Mesenchymal stem cell (in vitro differentiated cells and primary cell): Measurements from ENCODE around the gene VIPAS39.

Experiments used
- DNase-seq: peaks from one replicate; pipeline ENCODE4 v3.0.0-alpha.2; 2013
- H2AFZ ChIP-seq: one replicate; pipeline ENCODE4 v1.6.1; 2013; ENCODE audit warnings: low read depth, mild to moderate bottlenecking, control low read depth, inconsistent platforms, low read length, moderate library complexity
- H2AK5ac ChIP-seq: 2 replicates; pipeline ENCODE4 v1.6.1; 2013; ENCODE audit warnings: low read length, moderate library complexity, mild to moderate bottlenecking, inconsistent platforms; ENCODE audit not compliant: severe bottlenecking
- H2BK120ac ChIP-seq: one replicate; pipeline ENCODE4 v1.6.1; 2013; ENCODE audit warnings: low read depth, mild to moderate bottlenecking, inconsistent platforms, low read length, moderate library complexity
- H2BK12ac ChIP-seq, 2 experiments: one replicate each; pipeline ENCODE4 v1.6.1; 2013; ENCODE audit warnings: inconsistent platforms in 2 of 2, low read length in 2 of 2, mild to moderate bottlenecking in 2 of 2, moderate library complexity in 2 of 2, control low read depth in 1 of 2
- H2BK15ac ChIP-seq: one replicate; pipeline ENCODE4 v1.6.1; 2013; ENCODE audit warnings: mild to moderate bottlenecking, low read depth, inconsistent platforms; ENCODE audit not compliant: poor library complexity, severe bottlenecking
- H2BK5ac ChIP-seq: 2 replicates; pipeline ENCODE4 v1.6.1; 2013; ENCODE audit warnings: low read depth, mild to moderate bottlenecking, low read length, control low read depth, inconsistent platforms; ENCODE audit not compliant: poor library complexity, severe bottlenecking
- H3K14ac ChIP-seq, 2 experiments: one replicate each; pipeline ENCODE4 v1.6.1; 2013; ENCODE audit warnings: inconsistent platforms in 2 of 2, low read length in 2 of 2, control low read depth in 1 of 2, mild to moderate bottlenecking in 1 of 2, moderate library complexity in 1 of 2
- H3K18ac ChIP-seq, 2 experiments: one replicate each; pipeline ENCODE4 v1.6.1; 2013; ENCODE audit warnings: inconsistent platforms in 2 of 2, low read length in 2 of 2, control low read depth in 1 of 2, low read depth in 1 of 2, mild to moderate bottlenecking in 1 of 2
- H3K23ac ChIP-seq, 2 experiments: one replicate each; pipeline ENCODE4 v1.6.1; 2013; ENCODE audit warnings: inconsistent platforms in 2 of 2, low read length in 2 of 2, mild to moderate bottlenecking in 2 of 2, moderate library complexity in 2 of 2, control low read depth in 1 of 2
- H3K27ac ChIP-seq: 2 replicates; pipeline ENCODE4 v1.5.1; 2013; ENCODE audit warnings: mild to moderate bottlenecking, moderate library complexity, low read length, control low read depth, inconsistent platforms; ENCODE audit not compliant: poor library complexity, severe bottlenecking
- H3K27me3 ChIP-seq, 2 experiments: 2 replicates each; pipeline versions ENCODE4 v1.6.1 to v1.7.0; 2013; ENCODE audit warnings: low read length in 2 of 2, mild to moderate bottlenecking in 2 of 2, moderate library complexity in 2 of 2, control low read depth in 1 of 2, inconsistent platforms in 1 of 2; ENCODE audit not compliant: control insufficient read depth in 1 of 2, insufficient read depth in 1 of 2
- H3K36me3 ChIP-seq, 2 experiments: 2 replicates each; pipeline versions ENCODE4 v1.6.1 to v1.7.0; 2013; ENCODE audit warnings: low read length in 2 of 2, control low read depth in 1 of 2, inconsistent platforms in 1 of 2, low read depth in 1 of 2, mild to moderate bottlenecking in 1 of 2; ENCODE audit not compliant: insufficient read depth in 2 of 2, control insufficient read depth in 1 of 2
- H3K4ac ChIP-seq, 2 experiments: one replicate each; pipeline ENCODE4 v1.6.1; 2013; ENCODE audit warnings: inconsistent platforms in 2 of 2, low read length in 2 of 2, mild to moderate bottlenecking in 2 of 2, moderate library complexity in 2 of 2, control low read depth in 1 of 2, low read depth in 1 of 2
- H3K4me1 ChIP-seq: 2 replicates; pipeline ENCODE4 v1.6.1; 2013; ENCODE audit warnings: low read depth, low read length, control low read depth; ENCODE audit not compliant: control insufficient read depth, insufficient read depth
- H3K4me2 ChIP-seq: 2 replicates; pipeline ENCODE4 v1.6.1; 2013; ENCODE audit warnings: low read length, mild to moderate bottlenecking, inconsistent platforms; ENCODE audit not compliant: poor library complexity, severe bottlenecking
- H3K4me3 ChIP-seq, 2 experiments: 2 replicates each; pipeline versions ENCODE4 v1.5.1 to v1.7.0; 2013; ENCODE audit warnings: low read length in 2 of 2, mild to moderate bottlenecking in 2 of 2, control low read depth in 1 of 2, low read depth in 1 of 2; ENCODE audit not compliant: insufficient read depth in 1 of 2
- H3K79me1 ChIP-seq: replicated peaks from 2 replicates; pipeline ENCODE4 v1.6.1; 2013; ENCODE audit warnings: mild to moderate bottlenecking, control low read depth, low read length, inconsistent platforms; ENCODE audit not compliant: poor library complexity, severe bottlenecking
- H3K9ac ChIP-seq: 2 replicates; pipeline ENCODE4 v1.7.0; 2013; ENCODE audit warnings: mild to moderate bottlenecking, low read length, moderate library complexity
- H3K9me3 ChIP-seq: 2 replicates; pipeline ENCODE4 v1.7.0; 2013; ENCODE audit warnings: mild to moderate bottlenecking, low read length; ENCODE audit not compliant: control insufficient read depth
- H4K8ac ChIP-seq: one replicate; pipeline ENCODE4 v1.6.1; 2013; ENCODE audit warnings: inconsistent platforms, mild to moderate bottlenecking, low read length, moderate library complexity
- H4K91ac ChIP-seq: one replicate; pipeline ENCODE4 v1.6.1; 2013; ENCODE audit warnings: mild to moderate bottlenecking, low read length, inconsistent platforms
- WGBS: methylation state at CpG from one replicate; pipeline ENCODE4 v1.1.7; 2013; ENCODE audit warnings: mixed read lengths; 5-methylcytosine and 5-hydroxymethylcytosine counted together

The VIPAS39 gene

DNA sequence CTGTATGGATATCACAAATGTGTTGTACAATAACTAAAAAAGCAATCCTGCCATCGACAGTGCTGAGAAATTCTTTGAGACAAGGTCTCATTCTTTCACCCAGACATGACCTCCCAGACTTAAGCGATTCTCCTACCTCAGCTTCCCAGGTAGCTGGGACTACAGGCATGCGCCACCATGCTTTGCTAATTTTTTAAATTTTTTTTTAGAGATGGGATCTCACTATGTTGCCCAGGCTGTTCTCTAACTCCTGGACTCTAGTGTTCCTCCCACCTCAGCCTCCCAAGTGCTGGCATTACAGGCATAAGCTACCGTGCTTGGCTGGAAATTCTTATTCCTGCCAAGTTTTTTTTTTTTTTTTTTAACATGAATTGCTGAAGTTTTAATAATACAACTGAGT lies 17.5 kb downstream of the VIPAS39 start:
- Histone ChIP-seq H4K91ac (no peak overlapping the region), H2BK5ac (no peak overlapping the region), H2BK120ac (no peak overlapping the region), H3K9me3 (no peaks in the 10 kb centered on the region), H3K4ac (no peak overlapping the region), H3K27me3 (no peaks in the 10 kb centered on the region), H3K79me1 (no peaks in the 10 kb centered on the region), H3K36me3 (peaks cover 23 to 91% of the 10 kb centered on the region in 2 experiments), H3K9ac (no peak overlapping the region), H3K4me1 (no peaks in the 10 kb centered on the region), H2BK15ac (no peak overlapping the region), H3K27ac (no peak overlapping the region), H3K14ac (no peak overlapping the region), H3K23ac (no peak overlapping the region), H3K4me3 (no peak overlapping the region), H3K18ac (no peak overlapping the region), H2BK12ac (no peak overlapping the region), H3K4me2 (no peak overlapping the region), H4K8ac (no peak overlapping the region), H2AK5ac (no peak overlapping the region), H2AFZ (no peak overlapping the region)
- DNase-seq: no peak
- WGBS: 100% methylated on average over 2 of the region's 4 CpGs

GRCh38 chr14:77438596-77438995 lies 18.8 kb downstream of the VIPAS39 start:
- Histone ChIP-seq H2AK5ac (no peak overlapping the region), H3K23ac (no peak overlapping the region), H3K27me3 (no peaks in the 10 kb centered on the region), H2BK15ac (no peak overlapping the region), H3K27ac (no peak overlapping the region), H4K8ac (no peak overlapping the region), H3K4me1 (no peaks in the 10 kb centered on the region), H2AFZ (no peak overlapping the region), H4K91ac (no peak overlapping the region), H3K4me2 (no peak overlapping the region), H2BK5ac (no peak overlapping the region), H2BK12ac (no peak overlapping the region), H3K18ac (no peak overlapping the region), H3K9me3 (no peaks in the 10 kb centered on the region), H3K14ac (no peak overlapping the region), H3K9ac (no peak overlapping the region), H3K4me3 (no peak overlapping the region), H3K4ac (no peak overlapping the region), H2BK120ac (no peak overlapping the region), H3K79me1 (no peaks in the 10 kb centered on the region), H3K36me3 (peaks cover 25 to 92% of the 10 kb centered on the region in 2 experiments)
- DNase-seq: no peak
- no CpG with 5 or more reads among the region's 1 CpG for WGBS

- H3K27ac ChIP-seq: no peak overlapping the region
These were observed 21.4 kb downstream of the VIPAS39 start for GRCh38 chr14:77436042-77436441.

GRCh38 chr14:77426396-77426795 lies 31.0 kb downstream of the VIPAS39 start:
- Histone ChIP-seq H3K4me3 (no peak overlapping the region), H2BK120ac (no peak overlapping the region), H3K14ac (no peak overlapping the region), H3K9me3 (no peaks in the 10 kb centered on the region), H3K9ac (no peak overlapping the region), H4K91ac (no peak overlapping the region), H2AK5ac (no peak overlapping the region), H3K79me1 (no peaks in the 10 kb centered on the region), H3K23ac (no peak overlapping the region), H2BK12ac (no peak overlapping the region), H3K4me1 (no peaks in the 10 kb centered on the region), H3K18ac (no peak overlapping the region), H3K27me3 (no peaks in the 10 kb centered on the region), H2BK15ac (no peak overlapping the region), H2AFZ (no peak overlapping the region), H3K36me3 (peaks cover 34 to 94% of the 10 kb centered on the region in 2 experiments), H3K27ac (no peak overlapping the region), H4K8ac (no peak overlapping the region), H2BK5ac (no peak overlapping the region), H3K4ac (no peak overlapping the region), H3K4me2 (no peak overlapping the region)
- WGBS: 91% methylated on average over 2 of the region's 3 CpGs
- no peak for DNase-seq

More at GRCh38 chr14:77436042-77436441, 21.4 kb downstream of the VIPAS39 start:
- H2BK12ac ChIP-seq: no peak overlapping the region
- no peak overlapping the region for H2AK5ac ChIP-seq
- 100% methylated on average over 3 of the region's 3 CpGs for WGBS
- H3K79me1 ChIP-seq: no peaks in the 10 kb centered on the region
- H3K9ac ChIP-seq: no peak overlapping the region
- H2BK5ac ChIP-seq: no peak overlapping the region
- no peak overlapping the region for H3K18ac ChIP-seq
- H3K27me3 ChIP-seq: no peaks in the 10 kb centered on the region
- H2AFZ ChIP-seq: no peak overlapping the region
- no peak overlapping the region for H3K14ac ChIP-seq
- H3K4me2 ChIP-seq: no peak overlapping the region
- no peak overlapping the region for H4K91ac ChIP-seq
- H3K4me3 ChIP-seq: no peak overlapping the region
- no peak overlapping the region for H3K23ac ChIP-seq
- no peaks in the 10 kb centered on the region for H3K4me1 ChIP-seq
- H3K9me3 ChIP-seq: no peaks in the 10 kb centered on the region
- H4K8ac ChIP-seq: no peak overlapping the region
- H2BK15ac ChIP-seq: no peak overlapping the region
- peaks cover 13 to 87% of the 10 kb centered on the region in 2 experiments for H3K36me3 ChIP-seq
- no peak overlapping the region for H2BK120ac ChIP-seq
- H3K4ac ChIP-seq: no peak overlapping the region
- DNase-seq: no peak
